ENCODE data around the gene PDS5B.

PDS5B gene

GRCh38 chr13:32657309-32657708, 71.1 kb downstream of the PDS5B start:
- 0 out of 2 replicates have a peak, but pooled peaks cover 2% of the 10 kb centered on the region for H3K9me3 ChIP-seq (ENCODE audit: control insufficient read depth, insufficient read depth, low read length)
- H3K27ac ChIP-seq (ENCODE audit: low read depth, low read length), result no peak overlapping the region
- H4K20me1 ChIP-seq (ENCODE audit: control insufficient read depth, insufficient read depth, low read depth, low read length), result no peaks in the 10 kb centered on the region
- no peak for TF ChIP-seq EZH2phosphoT487 (IDR thresholded peaks at IDR 0.05; ENCODE audit: borderline replicate concordance, low read length)
- TF ChIP-seq, protein P1, sequence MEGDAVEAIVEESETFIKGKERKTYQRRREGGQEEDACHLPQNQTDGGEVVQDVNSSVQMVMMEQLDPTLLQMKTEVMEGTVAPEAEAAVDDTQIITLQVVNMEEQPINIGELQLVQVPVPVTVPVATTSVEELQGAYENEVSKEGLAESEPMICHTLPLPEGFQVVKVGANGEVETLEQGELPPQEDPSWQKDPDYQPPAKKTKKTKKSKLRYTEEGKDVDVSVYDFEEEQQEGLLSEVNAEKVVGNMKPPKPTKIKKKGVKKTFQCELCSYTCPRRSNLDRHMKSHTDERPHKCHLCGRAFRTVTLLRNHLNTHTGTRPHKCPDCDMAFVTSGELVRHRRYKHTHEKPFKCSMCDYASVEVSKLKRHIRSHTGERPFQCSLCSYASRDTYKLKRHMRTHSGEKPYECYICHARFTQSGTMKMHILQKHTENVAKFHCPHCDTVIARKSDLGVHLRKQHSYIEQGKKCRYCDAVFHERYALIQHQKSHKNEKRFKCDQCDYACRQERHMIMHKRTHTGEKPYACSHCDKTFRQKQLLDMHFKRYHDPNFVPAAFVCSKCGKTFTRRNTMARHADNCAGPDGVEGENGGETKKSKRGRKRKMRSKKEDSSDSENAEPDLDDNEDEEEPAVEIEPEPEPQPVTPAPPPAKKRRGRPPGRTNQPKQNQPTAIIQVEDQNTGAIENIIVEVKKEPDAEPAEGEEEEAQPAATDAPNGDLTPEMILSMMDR (IDR thresholded peaks at IDR 0.05; ENCODE audit: low read depth, low read length, poor library complexity, severe bottlenecking), result no peak
- H3K4me1 ChIP-seq (ENCODE audit: control insufficient read depth, low read length), result no peaks in the 10 kb centered on the region
- H3F3A ChIP-seq (ENCODE audit: control insufficient read depth, insufficient read depth), result no peaks in the 10 kb centered on the region; the same call in 1 of the 2 replicates
- H3K79me2 ChIP-seq (ENCODE audit: control insufficient read depth, low read length), result peaks cover 53% of the 10 kb centered on the region
- no peak overlapping the region for H3K4me2 ChIP-seq (ENCODE audit: low read length)
- H3K9me2 ChIP-seq (replicated peaks; ENCODE audit: control insufficient read depth, low read length), result no peaks in the 10 kb centered on the region
- H3K4me3 ChIP-seq (ENCODE audit: low read length), result no peak overlapping the region
- H3K27me3 ChIP-seq (ENCODE audit: control insufficient read depth, low read length), result no peaks in the 10 kb centered on the region
- peaks cover 45% of the 10 kb centered on the region for H3K36me3 ChIP-seq (ENCODE audit: control insufficient read depth, low read length)

DNA sequence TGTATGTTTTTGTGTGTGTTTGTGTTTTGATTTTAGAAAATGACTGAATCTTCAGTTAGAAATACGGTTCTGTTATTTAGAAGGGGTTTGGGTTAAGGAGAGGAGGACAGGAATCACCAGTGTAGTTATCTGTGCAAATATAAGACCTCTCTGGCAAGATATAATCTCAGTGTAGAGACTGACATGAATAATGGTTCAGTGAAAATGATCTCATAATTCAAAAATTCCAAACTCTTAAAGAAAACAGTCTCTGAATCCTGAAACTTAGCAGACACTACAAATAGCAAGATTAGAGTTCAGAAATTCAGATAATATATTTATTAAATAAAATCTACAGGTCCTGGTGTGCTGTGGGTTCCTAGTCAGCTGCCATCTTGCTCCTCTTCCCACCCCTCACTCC, 73.5 kb downstream of the PDS5B start:
- peaks cover 29% of the 10 kb centered on the region for H3K79me2 ChIP-seq (ENCODE audit: control insufficient read depth, low read length)
- peaks cover 26% of the 10 kb centered on the region for H3K36me3 ChIP-seq (ENCODE audit: control insufficient read depth, low read length)
- H3K4me3 ChIP-seq (ENCODE audit: low read length), result no peak overlapping the region
- no peak overlapping the region for H3K4me2 ChIP-seq (ENCODE audit: low read length)
- TF ChIP-seq EZH2phosphoT487 (IDR thresholded peaks at IDR 0.05; ENCODE audit: borderline replicate concordance, low read length), result no peak
- TF ChIP-seq, protein P1 (IDR thresholded peaks at IDR 0.05; ENCODE audit: low read depth, low read length, poor library complexity, severe bottlenecking), result no peak
- no peaks in the 10 kb centered on the region; the same call in 1 of the 2 replicates for H3F3A ChIP-seq (ENCODE audit: control insufficient read depth, insufficient read depth)
- H3K27ac ChIP-seq (ENCODE audit: low read depth, low read length), result no peak overlapping the region
- no peaks in the 10 kb centered on the region for H3K27me3 ChIP-seq (ENCODE audit: control insufficient read depth, low read length)
- H3K9me2 ChIP-seq (replicated peaks; ENCODE audit: control insufficient read depth, low read length), result no peaks in the 10 kb centered on the region
- no peaks in the 10 kb centered on the region for H3K9me3 ChIP-seq (ENCODE audit: control insufficient read depth, insufficient read depth, low read length)
- H4K20me1 ChIP-seq (ENCODE audit: control insufficient read depth, insufficient read depth, low read depth, low read length), result no peaks in the 10 kb centered on the region
- H3K4me1 ChIP-seq (ENCODE audit: control insufficient read depth, low read length), result no peaks in the 10 kb centered on the region

GRCh38 chr13:32660227-32660626, 74.0 kb downstream of the PDS5B start:
- H3K4me1 ChIP-seq (ENCODE audit: control insufficient read depth, low read length), result no peaks in the 10 kb centered on the region
- H3K27me3 ChIP-seq (ENCODE audit: control insufficient read depth, low read length), result no peaks in the 10 kb centered on the region
- H3K79me2 ChIP-seq (ENCODE audit: control insufficient read depth, low read length), result peaks cover 25% of the 10 kb centered on the region
- H3K36me3 ChIP-seq (ENCODE audit: control insufficient read depth, low read length), result peaks cover 22% of the 10 kb centered on the region
- TF ChIP-seq EZH2phosphoT487 (IDR thresholded peaks at IDR 0.05; ENCODE audit: borderline replicate concordance, low read length), result no peak
- TF ChIP-seq, protein P1 (IDR thresholded peaks at IDR 0.05; ENCODE audit: low read depth, low read length, poor library complexity, severe bottlenecking), result no peak
- H4K20me1 ChIP-seq (ENCODE audit: control insufficient read depth, insufficient read depth, low read depth, low read length), result no peaks in the 10 kb centered on the region
- no peaks in the 10 kb centered on the region; the same call in 1 of the 2 replicates for H3F3A ChIP-seq (ENCODE audit: control insufficient read depth, insufficient read depth)
- H3K9me3 ChIP-seq (ENCODE audit: control insufficient read depth, insufficient read depth, low read length), result no peaks in the 10 kb centered on the region
- no peak overlapping the region for H3K4me2 ChIP-seq (ENCODE audit: low read length)
- H3K9me2 ChIP-seq (replicated peaks; ENCODE audit: control insufficient read depth, low read length), result no peaks in the 10 kb centered on the region
- no peak overlapping the region for H3K4me3 ChIP-seq (ENCODE audit: low read length)
- no peak overlapping the region for H3K27ac ChIP-seq (ENCODE audit: low read depth, low read length)

Data from DOHH2 (cell line).